Mesothelial cell of epicardium (in vitro differentiated cells): ENCODE results near the gene GPC6. TPM values are rescaled to one million over a fixed set of nuclear protein-coding genes. Genes with fewer than 3 reads are reported as not detected.

Source experiments
- DNase-seq, 2 experiments: peaks; one replicate each; pipeline ENCODE4 v3.0.0; 2021; ENCODE audit warnings: low spot score in 2 of 2; ENCODE audit not compliant: unreplicated experiment in 2 of 2
- H3K27ac Mint-ChIP-seq: 2 replicates; pipeline ENCODE4 v1.8.0; 2021; ENCODE audit warnings: mixed read lengths
- H3K27me3 Mint-ChIP-seq: 2 replicates; pipeline ENCODE4 v1.8.0; 2021; ENCODE audit warnings: low read depth, mixed read lengths
- H3K36me3 Mint-ChIP-seq: 2 replicates; pipeline ENCODE4 v1.8.0; 2021; ENCODE audit warnings: mixed read lengths
- H3K4me1 Mint-ChIP-seq: 2 replicates; pipeline ENCODE4 v1.8.0; 2021; ENCODE audit warnings: mixed read lengths
- H3K4me3 Mint-ChIP-seq: 2 replicates; pipeline ENCODE4 v1.8.0; 2021; ENCODE audit warnings: mild to moderate bottlenecking, moderate library complexity, mixed read lengths
- H3K9me3 Mint-ChIP-seq: 2 replicates; pipeline ENCODE4 v1.8.0; 2021; ENCODE audit warnings: mixed read lengths
- CTCF ChIP-seq: fragments of 200-600 bp; sonication (generic); IDR thresholded peaks from one replicate; pipeline ENCODE4 v1.5.0; 2021; ENCODE audit warnings: antibody characterized with exemption; ENCODE audit not compliant: unreplicated experiment
- total RNA-seq: library from RNA; stranded (reverse); gene quantifications from 3 replicates; pipeline ENCODE4 v1.2.1, GENCODE V29; 2021

GPC6 gene
- total RNA-seq, 1 donor from 2014 or later = 112 TPM

GRCh38 chr13:93859716-93860115 lies 633.1 kb downstream of the GPC6 start:
- H3K27ac Mint-ChIP-seq = no peak overlapping the region

GRCh38 chr13:93861818-93862217 lies 635.2 kb downstream of the GPC6 start:
- no peak for DNase-seq
- peaks cover 38% of the 10 kb centered on the region for H3K4me1 Mint-ChIP-seq
- H3K9me3 Mint-ChIP-seq = peaks cover 7% of the 10 kb centered on the region
- H3K4me3 Mint-ChIP-seq = no peak overlapping the region
- H3K27ac Mint-ChIP-seq = peak overlapping the region; percentile 78
- H3K36me3 Mint-ChIP-seq = peaks cover 3% of the 10 kb centered on the region
- no peak for TF ChIP-seq CTCF
- H3K27me3 Mint-ChIP-seq = no peaks in the 10 kb centered on the region

More at GRCh38 chr13:93859716-93860115, 633.1 kb downstream of the GPC6 start:
- Mint-ChIP-seq H3K36me3 (no peaks in the 10 kb centered on the region), H3K9me3 (peaks cover 4% of the 10 kb centered on the region), H3K4me3 (no peak overlapping the region), H3K4me1 (peaks cover 28% of the 10 kb centered on the region), H3K27me3 (no peaks in the 10 kb centered on the region)
- TF ChIP-seq CTCF = no peak
- no peak for DNase-seq

GRCh38 chr13:93862259-93862658 lies 635.7 kb downstream of the GPC6 start:
- H3K27me3 Mint-ChIP-seq = no peaks in the 10 kb centered on the region
- peaks cover 7% of the 10 kb centered on the region for H3K9me3 Mint-ChIP-seq
- no peak for TF ChIP-seq CTCF
- H3K4me1 Mint-ChIP-seq = peaks cover 38% of the 10 kb centered on the region
- peaks cover 3% of the 10 kb centered on the region for H3K36me3 Mint-ChIP-seq
- no peak overlapping the region for H3K4me3 Mint-ChIP-seq
- H3K27ac Mint-ChIP-seq = peak overlapping the region; percentile 78
- no peak for DNase-seq

GRCh38 chr13:93865235-93865634 lies 638.6 kb downstream of the GPC6 start:
- peak overlapping the region; percentile 55 for H3K27ac Mint-ChIP-seq
- H3K4me1 Mint-ChIP-seq = peaks cover 42% of the 10 kb centered on the region
- H3K9me3 Mint-ChIP-seq = peaks cover 3% of the 10 kb centered on the region
- H3K27me3 Mint-ChIP-seq = no peaks in the 10 kb centered on the region
- no peak for DNase-seq
- no peak overlapping the region for H3K4me3 Mint-ChIP-seq
- no peak for TF ChIP-seq CTCF
- H3K36me3 Mint-ChIP-seq = peaks cover 10% of the 10 kb centered on the region

- DNase-seq = no peak
- Mint-ChIP-seq H3K36me3 (peaks cover 10% of the 10 kb centered on the region), H3K27ac (no peak overlapping the region), H3K4me3 (no peak overlapping the region), H3K27me3 (no peaks in the 10 kb centered on the region), H3K4me1 (peaks cover 34% of the 10 kb centered on the region), H3K9me3 (peaks cover 3% of the 10 kb centered on the region)
- TF ChIP-seq CTCF = no peak
These were observed 640.9 kb downstream of the GPC6 start for GRCh38 chr13:93867481-93867880.

GRCh38 chr13:93872376-93872775 lies 645.8 kb downstream of the GPC6 start:
- Mint-ChIP-seq H3K27ac (no peak overlapping the region), H3K27me3 (no peaks in the 10 kb centered on the region), H3K9me3 (peaks cover 9% of the 10 kb centered on the region), H3K4me1 (peaks cover 14% of the 10 kb centered on the region), H3K4me3 (no peak overlapping the region), H3K36me3 (peaks cover 10% of the 10 kb centered on the region)
- DNase-seq = no peak
- no peak for TF ChIP-seq CTCF
